ENCODE measurements around the gene CADM1. TPM values are rescaled to one million over a fixed set of nuclear protein-coding genes. Genes with fewer than 3 reads are reported as not detected.

Gene CADM1
- total and polyA plus RNA-seq, 8 donors = 6.3 to 38.8 (median 24.5) TPM

DNA sequence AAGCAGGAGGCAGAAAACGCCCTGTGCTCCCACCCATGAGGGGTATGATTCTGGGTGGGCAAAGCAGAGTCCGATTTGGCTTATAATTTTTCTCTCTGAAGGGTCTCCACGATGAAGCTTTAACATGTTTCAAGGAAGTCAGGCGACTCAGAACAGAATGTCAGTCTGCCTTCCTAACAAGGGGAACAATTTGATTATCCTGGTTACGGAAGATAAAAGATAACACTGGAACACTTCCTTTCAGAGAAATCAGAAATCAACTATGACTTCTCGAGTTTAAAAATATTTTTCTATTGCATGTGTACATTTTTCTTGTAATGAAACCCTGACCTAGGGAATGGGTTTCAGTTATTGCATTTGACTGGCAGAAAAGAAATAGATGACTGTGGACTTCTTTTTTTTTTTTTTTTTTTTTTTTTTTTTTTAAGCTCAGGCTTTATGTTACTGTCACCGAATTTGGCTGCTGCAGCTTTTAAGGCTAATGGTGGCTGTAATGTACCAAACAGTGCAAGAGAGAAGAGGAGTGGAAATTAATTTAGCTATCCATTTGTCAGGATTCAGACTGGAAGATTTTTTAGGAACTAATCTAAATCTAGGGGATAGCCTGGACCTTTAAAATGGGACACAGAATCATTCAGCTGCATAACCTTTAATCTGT is 297.7 kb downstream of the CADM1 start:
- H3K4me3 ChIP-seq = no peak overlapping the region
- no peak overlapping the region for H3K27ac ChIP-seq
- TF ChIP-seq, protein P1, sequence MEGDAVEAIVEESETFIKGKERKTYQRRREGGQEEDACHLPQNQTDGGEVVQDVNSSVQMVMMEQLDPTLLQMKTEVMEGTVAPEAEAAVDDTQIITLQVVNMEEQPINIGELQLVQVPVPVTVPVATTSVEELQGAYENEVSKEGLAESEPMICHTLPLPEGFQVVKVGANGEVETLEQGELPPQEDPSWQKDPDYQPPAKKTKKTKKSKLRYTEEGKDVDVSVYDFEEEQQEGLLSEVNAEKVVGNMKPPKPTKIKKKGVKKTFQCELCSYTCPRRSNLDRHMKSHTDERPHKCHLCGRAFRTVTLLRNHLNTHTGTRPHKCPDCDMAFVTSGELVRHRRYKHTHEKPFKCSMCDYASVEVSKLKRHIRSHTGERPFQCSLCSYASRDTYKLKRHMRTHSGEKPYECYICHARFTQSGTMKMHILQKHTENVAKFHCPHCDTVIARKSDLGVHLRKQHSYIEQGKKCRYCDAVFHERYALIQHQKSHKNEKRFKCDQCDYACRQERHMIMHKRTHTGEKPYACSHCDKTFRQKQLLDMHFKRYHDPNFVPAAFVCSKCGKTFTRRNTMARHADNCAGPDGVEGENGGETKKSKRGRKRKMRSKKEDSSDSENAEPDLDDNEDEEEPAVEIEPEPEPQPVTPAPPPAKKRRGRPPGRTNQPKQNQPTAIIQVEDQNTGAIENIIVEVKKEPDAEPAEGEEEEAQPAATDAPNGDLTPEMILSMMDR (IDR thresholded peaks at IDR 0.05) = no peak
- FAIRE-seq = no peak
- 65 to 73% methylated on average over 7 of the region's 7 CpGs for WGBS, 2 donors
- no peaks in the 10 kb centered on the region for H3K4me1 ChIP-seq
- no peaks in the 10 kb centered on the region for H3K36me3 ChIP-seq
- H3K9me3 ChIP-seq = no peaks in the 10 kb centered on the region
- H3K27me3 ChIP-seq = no peaks in the 10 kb centered on the region
- intact Hi-C loops (cut with DNase I) = no loop called here
- DNase-seq = no peak
- no peak for ATAC-seq

DNA sequence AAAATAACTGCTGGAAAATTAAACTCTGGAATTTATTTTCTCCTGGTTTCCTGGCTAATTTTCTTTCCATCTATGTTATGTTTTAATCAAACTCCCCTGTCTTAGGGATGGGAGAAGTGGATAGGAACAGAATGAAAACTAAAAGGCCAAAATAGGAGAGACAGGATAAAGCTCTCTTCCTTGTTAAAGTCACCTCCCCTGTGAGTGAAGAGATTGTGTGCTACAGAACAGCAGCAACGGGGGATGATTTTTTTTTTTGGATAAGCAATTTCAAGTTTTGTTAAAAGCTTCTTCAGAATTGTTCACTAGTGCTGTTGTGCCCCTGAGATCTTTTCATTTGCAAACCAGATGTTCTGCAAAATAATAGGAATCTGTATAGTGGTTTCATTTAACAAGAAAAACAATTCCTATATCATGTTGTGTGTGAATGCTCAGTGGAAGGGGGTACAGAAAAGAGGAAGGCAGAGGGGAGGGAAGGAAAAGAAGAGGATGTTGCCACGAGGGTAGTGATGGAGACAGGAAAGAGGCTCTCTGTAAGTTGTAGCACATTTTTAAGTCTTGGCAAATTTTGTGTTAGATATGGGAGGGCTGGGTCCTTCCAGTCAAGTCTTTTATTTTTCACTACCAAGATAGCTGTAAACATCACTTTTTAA is 301.2 kb downstream of the CADM1 start:
- no peaks in the 10 kb centered on the region for H3K27me3 ChIP-seq
- H3K36me3 ChIP-seq = no peaks in the 10 kb centered on the region
- H3K9me3 ChIP-seq = no peaks in the 10 kb centered on the region
- intact Hi-C loops (cut with DNase I) = no loop called here
- no peaks in the 10 kb centered on the region for H3K4me1 ChIP-seq
- FAIRE-seq (no peak), DNase-seq (no peak), ATAC-seq (no peak)
- no peak overlapping the region for H3K4me3 ChIP-seq
- H3K27ac ChIP-seq = no peak overlapping the region
- 27 to 45% methylated on average over 2 of the region's 2 CpGs for WGBS, 2 donors
- TF ChIP-seq, protein P1 (IDR thresholded peaks at IDR 0.05) = no peak

DNA sequence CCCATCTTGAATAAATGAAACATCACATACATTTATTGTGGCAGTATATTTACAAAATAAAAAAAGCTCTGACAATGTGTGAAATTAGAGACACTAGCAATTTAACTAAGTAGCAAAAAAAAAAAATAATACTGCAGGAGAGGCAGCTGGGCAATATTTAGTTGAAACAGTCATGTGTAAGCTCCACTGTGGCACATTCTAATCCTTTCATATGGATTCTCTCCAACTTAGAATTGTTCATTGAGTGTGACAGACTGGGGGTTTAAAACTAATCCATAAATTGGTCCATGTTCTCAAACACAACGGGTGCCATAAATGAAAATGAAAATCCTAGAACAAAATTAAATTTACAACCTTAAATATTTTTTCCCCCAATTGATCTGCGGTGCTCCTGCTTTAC is 302.1 kb downstream of the CADM1 start:
- 69 to 83% methylated on average over 2 of the region's 2 CpGs for WGBS, 2 donors
- TF ChIP-seq, protein P1 (IDR thresholded peaks at IDR 0.05) = no peak
- FAIRE-seq = no peak
- intact Hi-C loops (cut with DNase I) = no loop called here
- H3K4me1 ChIP-seq = no peaks in the 10 kb centered on the region
- no peak overlapping the region for H3K27ac ChIP-seq
- no peak for DNase-seq
- H3K36me3 ChIP-seq = no peaks in the 10 kb centered on the region
- H3K9me3 ChIP-seq = no peaks in the 10 kb centered on the region
- no peak for ATAC-seq
- H3K27me3 ChIP-seq = no peaks in the 10 kb centered on the region
- no peak overlapping the region for H3K4me3 ChIP-seq

DNA sequence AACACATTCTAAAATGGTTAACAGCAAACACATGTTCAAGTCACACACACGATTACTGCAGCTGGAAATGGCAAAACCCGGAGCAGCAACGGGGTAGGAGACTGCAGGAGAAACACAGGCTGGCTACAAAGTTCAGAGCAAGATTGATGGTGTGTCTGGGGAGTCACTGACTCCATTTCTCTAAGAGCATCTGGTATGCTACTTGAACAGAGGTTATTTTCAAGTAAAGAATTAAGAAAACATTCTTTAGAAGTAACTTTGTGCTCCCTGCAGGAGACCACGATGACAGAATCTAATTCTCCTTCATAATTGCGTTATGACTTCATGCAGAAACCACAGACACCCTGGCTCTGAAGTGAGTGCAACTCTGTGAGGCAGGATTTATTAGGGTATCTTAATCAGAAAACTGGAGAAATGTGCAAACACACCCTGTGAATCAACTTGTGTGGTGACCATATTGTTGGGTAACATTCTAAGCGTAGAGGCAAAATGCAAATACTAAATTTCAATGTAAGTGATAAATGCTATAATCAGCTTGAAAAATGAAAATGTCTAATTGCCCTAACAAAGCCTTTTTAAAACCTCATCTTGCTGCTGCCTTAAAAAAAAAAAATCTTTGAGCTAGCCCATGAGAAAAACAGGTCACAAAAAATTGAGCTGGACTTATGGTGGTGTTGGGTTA is 303.0 kb downstream of the CADM1 start:
- WGBS, 2 donors = 58 to 72% methylated on average over 6 of the region's 6 CpGs
- no peaks in the 10 kb centered on the region for H3K27me3 ChIP-seq
- DNase-seq (no peak), ATAC-seq (no peak), FAIRE-seq (no peak)
- H3K4me3 ChIP-seq = no peak overlapping the region
- H3K9me3 ChIP-seq = no peaks in the 10 kb centered on the region
- intact Hi-C loops (cut with DNase I) = no loop called here
- no peak overlapping the region for H3K27ac ChIP-seq
- H3K4me1 ChIP-seq = no peaks in the 10 kb centered on the region
- TF ChIP-seq, protein P1 (IDR thresholded peaks at IDR 0.05) = no peak
- no peaks in the 10 kb centered on the region for H3K36me3 ChIP-seq
